Thyroid gland (tissue), 4 donors: ENCODE results near the gene ACACA.

Experiments
- CTCF ChIP-seq, 6 experiments: fragments of 200-600 bp in 3 of 6; fragments of 450-650 bp in 3 of 6; sonication (generic) in 3 of 6; IDR thresholded peaks; one replicate each; pipeline ENCODE4 v1.5.1; 2016 to 2019; ENCODE audit warnings: antibody characterized with exemption in 6 of 6, mild to moderate bottlenecking in 2 of 6, inconsistent platforms in 1 of 6, moderate library complexity in 1 of 6
- POLR2A ChIP-seq, 2 donors: fragments of 450-650 bp; IDR thresholded peaks; one replicate each; pipeline ENCODE4 v1.6.1; 2017; ENCODE audit warnings: antibody characterized with exemption in 2 of 2, mild to moderate bottlenecking in 2 of 2, moderate library complexity in 1 of 2

- TF ChIP-seq CTCF (IDR thresholded peaks at IDR 0.05) (no peak), POLR2A (IDR thresholded peaks at IDR 0.05) (no peak)
These were observed 307.5 kb downstream of the ACACA start for GRCh38 chr17:37098910-37099664.
